HG02870 (cell line): ENCODE results near the gene FGD6.
"Not testable (repeated sequence)": the region's sequence is repeated elsewhere in the genome, so short reads cannot be mapped to it uniquely, and the experiment has no call there.

ENCODE experiments used
- ATAC-seq: cut with Tn5 transposase; IDR thresholded peaks from one replicate; pipeline ENCODE4 v1.9.1; 2021; ENCODE audit warnings: mild to moderate bottlenecking, moderate library complexity; ENCODE audit not compliant: unreplicated experiment

Gene FGD6

GRCh38 chr12:95206916-95207315, 10.4 kb downstream of the FGD6 start:
- no peak for ATAC-seq

DNA sequence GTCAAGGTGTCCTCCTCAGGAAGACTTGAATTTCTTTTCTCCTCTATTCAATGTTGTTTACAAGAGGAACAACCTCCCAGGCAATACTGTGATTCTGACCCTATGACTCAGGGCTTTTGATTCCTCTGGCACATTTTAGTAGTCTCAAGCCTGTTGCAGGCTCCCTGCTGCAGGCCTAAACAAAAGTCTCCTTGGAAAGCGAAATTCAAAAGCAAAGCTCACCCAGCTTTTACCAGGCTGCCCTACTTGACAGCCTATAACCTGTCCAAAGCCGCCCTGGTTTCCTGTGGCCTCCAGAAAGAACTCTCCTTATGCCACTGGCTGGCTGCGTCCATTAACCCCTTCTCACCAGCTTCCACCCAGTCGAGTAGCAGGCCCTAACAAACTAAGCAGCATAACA, 11.6 kb downstream of the FGD6 start:
- ATAC-seq = no peak

- no peak for ATAC-seq
Measured at GRCh38 chr12:95205016-95205624, 12.1 kb downstream of the FGD6 start.

- ATAC-seq = peak; percentile 35
Measured at GRCh38 chr12:95204141-95204866, 13.0 kb downstream of the FGD6 start.

- no peak for ATAC-seq
Measured at GRCh38 chr12:95203487-95204030, 13.7 kb downstream of the FGD6 start.

- ATAC-seq = no peak
Measured at GRCh38 chr12:95202691-95203486, 14.4 kb downstream of the FGD6 start.

- no peak for ATAC-seq
Measured at GRCh38 chr12:95201056-95201670, 16.1 kb downstream of the FGD6 start.

DNA sequence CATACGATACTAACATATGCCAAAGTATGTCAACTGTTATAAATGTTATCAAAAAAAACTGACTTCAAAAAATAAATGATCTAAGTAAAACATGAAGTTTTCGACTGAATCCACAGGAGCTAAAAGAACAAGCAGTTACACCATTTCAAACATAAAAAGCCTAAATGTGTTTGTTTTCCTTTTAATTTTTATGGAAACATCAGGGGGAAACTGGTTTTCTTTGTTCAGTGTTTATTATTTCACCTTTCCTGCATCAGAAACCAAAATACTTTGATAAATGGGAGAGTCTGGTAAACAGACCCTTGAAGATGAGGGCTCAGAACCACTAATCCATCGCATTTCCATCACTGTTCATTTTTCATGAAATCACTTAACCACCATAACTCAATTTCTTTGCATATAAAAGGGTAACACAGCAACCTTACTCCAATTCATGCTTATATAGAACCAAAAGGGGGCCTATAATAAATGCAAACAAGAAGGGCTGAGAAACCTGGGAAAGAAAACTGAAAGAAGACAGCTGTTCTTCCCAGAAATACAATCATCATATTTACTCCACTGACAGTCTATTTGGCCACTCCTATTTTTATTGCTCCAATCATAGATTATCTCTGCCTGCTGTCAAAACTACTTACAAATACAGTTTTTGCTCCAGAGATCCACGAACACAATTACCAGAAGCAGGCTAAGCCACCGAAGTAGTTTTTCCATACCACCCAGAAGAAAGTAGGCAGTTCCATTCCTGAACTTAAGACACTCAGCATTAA, 17.0 kb downstream of the FGD6 start:
- ATAC-seq = no peak

DNA sequence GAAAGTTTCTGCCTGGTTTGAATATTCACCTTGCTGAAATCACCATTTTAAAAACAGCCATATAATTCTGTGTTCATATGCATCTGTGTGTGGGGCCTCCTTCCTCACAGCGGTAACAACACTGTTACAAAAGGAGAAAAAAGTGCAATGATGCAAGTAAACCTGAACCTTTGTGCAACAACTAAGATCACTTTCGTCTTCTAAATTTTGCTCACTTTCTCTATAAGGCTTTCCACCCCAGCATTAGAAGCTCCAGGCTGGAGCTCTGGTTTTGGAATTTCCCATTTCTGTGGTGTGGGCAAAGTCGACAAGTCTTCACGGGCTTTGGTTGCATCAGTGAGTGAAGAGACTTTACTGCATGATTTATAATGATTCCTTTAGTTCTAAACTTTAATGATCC, 18.4 kb downstream of the FGD6 start:
- ATAC-seq = peak; percentile 67

DNA sequence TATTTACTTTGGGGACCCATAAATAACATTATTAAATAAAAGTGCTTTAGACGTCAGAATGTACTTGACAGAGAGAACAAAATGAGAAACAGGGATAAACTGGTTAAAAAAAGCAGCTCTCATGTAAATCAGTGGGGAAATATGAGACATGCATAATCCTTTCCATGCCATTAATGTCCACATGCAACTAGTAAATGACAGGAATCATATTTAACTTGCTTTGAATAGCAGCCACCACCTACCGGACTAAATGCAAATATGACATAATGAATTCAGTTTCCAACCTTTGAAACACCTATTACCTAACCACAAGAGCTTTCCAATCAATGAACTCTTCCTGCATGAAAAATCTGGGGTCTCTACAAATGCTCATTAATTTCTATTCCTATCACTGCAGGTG, 19.6 kb downstream of the FGD6 start:
- ATAC-seq = no peak

GRCh38 chr12:95196875-95197569, 20.2 kb downstream of the FGD6 start:
- not testable (repeated sequence) for ATAC-seq

DNA sequence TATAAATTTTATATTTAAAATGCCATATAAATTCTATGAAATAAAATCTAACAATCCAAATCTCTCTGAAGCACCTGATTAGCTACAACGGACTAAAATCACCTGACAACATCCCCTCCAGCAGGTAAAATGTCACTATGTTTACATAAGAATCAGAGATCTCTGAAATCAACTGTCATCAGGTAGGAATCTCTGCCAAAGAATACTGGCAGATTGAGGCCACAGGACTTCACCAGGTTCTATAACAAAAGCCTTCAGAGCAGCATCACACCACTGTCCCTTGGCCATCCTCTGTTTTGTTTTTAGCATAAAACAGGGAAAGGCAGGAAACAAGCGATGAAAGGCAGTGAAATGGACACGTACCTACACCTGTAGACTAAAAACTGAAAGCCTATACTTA, 22.1 kb downstream of the FGD6 start:
- no peak for ATAC-seq

DNA sequence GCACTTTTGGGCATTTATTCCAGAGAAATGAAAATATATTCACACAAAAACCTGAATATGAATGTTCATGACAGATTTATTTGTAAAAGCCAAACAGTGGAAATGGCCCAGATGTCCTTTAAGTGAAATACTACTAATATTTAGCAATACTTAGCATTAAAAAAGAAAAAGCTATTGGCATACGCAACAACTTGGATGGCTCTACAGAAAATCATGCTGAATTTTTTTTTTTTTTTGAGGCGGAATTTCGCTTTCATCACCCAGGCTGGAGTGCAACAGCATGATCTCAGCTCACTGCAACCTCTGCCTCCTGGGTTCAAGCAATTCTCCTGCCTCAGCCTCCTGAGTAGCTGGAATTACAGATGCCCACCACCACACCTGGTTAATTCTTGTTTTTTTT, 24.1 kb downstream of the FGD6 start:
- no peak for ATAC-seq

GRCh38 chr12:95192271-95192670, 25.0 kb downstream of the FGD6 start:
- no peak for ATAC-seq

DNA sequence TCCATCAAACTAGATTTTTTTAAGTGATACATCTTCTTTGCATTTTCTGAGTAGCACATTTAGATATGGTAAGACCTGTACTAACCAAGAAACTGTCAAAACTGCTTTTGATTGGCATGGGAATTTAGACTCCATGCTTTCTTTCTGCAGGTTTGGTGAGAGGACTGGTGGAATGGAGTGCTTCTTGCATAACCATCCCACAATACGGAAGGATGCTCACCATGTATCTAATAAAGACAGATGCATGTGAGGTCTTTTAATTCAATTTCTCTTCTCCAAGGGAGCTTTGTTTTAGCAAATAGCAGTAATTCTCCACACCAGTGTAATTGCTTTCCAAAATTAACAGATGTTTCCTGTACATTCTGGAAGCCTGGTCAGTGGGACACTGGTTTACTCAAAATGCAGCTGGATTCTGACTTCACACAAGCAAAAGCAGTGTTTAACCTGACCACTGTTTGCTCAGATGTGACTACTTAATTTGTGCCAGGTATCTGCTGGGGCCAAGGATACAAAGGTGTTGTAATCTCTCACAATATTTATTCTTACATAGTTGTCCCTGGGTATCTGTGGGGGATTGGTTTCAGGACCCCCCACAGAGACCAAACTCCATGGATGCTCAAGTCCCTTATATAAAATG, 26.1 kb downstream of the FGD6 start:
- ATAC-seq = no peak

DNA sequence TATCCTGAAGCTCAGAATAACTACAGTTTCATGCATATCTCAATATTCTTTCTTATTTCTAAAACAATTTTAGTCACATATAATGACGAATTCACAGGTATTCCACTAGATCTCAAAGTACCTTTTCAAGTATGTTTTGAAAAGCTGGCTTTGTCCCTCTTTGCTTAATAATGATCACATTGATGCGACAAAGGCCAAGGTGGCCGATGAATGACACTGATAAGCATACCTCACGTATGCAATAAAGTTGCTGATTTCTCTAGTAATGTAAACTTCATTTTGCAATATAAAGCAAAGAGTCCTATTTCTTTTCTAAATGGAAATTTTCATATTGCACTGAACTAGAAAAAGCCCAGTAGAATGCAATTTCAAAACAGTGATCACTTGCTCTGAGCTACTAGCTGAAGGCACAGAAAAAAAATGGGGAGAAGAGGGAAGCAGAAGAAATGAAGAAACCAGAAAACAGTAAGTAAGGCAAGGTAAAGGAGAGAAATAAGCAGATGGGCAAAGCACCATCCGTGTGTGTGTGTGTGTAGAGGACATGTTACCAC, 29.3 kb downstream of the FGD6 start:
- no peak for ATAC-seq

GRCh38 chr12:95185854-95186253, 31.4 kb downstream of the FGD6 start:
- no peak for ATAC-seq

DNA sequence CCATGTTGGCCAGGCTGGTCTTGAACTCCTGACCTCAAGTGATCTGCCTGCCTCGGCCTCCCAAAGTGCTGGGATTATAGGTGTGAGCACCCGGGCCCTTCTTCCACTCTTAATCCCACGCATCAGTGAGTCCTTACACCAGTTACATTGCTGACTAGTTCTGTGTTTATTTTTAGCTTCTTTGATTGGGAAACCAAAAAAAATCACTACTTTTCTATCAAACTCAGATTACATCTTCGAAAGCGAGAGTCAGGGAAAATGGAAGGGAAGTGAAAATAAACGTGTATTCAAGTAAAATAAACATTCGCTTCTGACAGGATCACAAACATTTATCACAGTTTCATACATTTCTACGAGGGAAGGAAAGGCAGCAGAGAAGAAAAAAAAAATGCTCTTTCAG, 32.2 kb downstream of the FGD6 start:
- no peak for ATAC-seq

DNA sequence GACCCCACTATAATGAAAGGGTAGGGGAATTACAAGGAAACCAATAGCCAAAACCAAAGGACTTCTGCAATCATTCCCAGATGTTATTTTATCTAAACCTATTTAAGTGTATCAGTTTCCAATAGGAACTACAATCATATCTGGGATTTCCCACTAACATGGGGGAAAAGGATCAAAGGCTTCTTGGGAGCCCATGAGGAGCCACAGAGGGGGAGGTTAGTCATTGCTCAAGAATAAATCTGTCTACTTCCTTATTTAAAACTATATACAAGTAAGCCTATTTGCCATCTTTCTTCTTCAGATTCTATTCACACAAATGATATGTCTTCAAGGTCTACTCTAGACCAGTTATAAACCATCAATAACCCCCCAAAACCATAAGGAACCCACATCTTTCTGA, 33.1 kb downstream of the FGD6 start:
- ATAC-seq = no peak
